Suprapubic skin (tissue), 3 donors: Measurements from ENCODE around the gene SLC7A4.

ENCODE experiments used
- CTCF ChIP-seq, 2 donors: fragments of 200-600 bp in 1 of 2; fragments of 450-650 bp in 1 of 2; sonication (generic) in 1 of 2; IDR thresholded peaks; one replicate each; pipeline ENCODE4 v1.5.1; 2016 to 2019; ENCODE audit warnings: antibody characterized with exemption in 2 of 2, mild to moderate bottlenecking in 1 of 2, moderate library complexity in 1 of 2
- POLR2A ChIP-seq, 2 donors: fragments of 450-650 bp; IDR thresholded peaks; one replicate each; pipeline ENCODE4 v1.6.1; 2017; ENCODE audit warnings: antibody characterized with exemption in 2 of 2, mild to moderate bottlenecking in 2 of 2, moderate library complexity in 2 of 2

DNA sequence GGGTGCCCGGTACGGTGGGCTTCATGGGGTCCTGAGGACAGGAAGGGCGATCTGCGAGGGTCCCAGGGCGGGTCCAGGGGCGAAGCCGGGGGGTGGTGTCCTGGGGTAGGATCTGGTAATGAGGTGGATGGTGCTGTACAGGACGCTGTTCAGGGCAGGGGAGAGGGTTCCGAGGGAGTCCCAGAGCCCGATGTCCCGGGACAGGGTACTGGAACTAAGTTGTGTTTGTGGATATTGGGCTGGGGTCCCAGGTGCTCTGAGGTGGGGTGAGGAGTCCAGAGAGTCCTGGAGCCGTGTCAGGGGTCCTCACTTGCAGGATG lies 49.8 kb downstream of the SLC7A4 start:
- no peak for TF ChIP-seq CTCF (IDR thresholded peaks at IDR 0.05)
- no peak for TF ChIP-seq POLR2A (IDR thresholded peaks at IDR 0.05)
